RKO (cell line): ENCODE measurements around the gene DOK7.
"Not testable (repeated sequence)": the region's sequence is repeated elsewhere in the genome, so short reads cannot be mapped to it uniquely, and the experiment has no call there.

Experiments used
- DNase-seq: peaks from one replicate; pipeline ENCODE4 v3.0.0-alpha.2; 2016; ENCODE audit warnings: low spot score

Gene DOK7

DNA sequence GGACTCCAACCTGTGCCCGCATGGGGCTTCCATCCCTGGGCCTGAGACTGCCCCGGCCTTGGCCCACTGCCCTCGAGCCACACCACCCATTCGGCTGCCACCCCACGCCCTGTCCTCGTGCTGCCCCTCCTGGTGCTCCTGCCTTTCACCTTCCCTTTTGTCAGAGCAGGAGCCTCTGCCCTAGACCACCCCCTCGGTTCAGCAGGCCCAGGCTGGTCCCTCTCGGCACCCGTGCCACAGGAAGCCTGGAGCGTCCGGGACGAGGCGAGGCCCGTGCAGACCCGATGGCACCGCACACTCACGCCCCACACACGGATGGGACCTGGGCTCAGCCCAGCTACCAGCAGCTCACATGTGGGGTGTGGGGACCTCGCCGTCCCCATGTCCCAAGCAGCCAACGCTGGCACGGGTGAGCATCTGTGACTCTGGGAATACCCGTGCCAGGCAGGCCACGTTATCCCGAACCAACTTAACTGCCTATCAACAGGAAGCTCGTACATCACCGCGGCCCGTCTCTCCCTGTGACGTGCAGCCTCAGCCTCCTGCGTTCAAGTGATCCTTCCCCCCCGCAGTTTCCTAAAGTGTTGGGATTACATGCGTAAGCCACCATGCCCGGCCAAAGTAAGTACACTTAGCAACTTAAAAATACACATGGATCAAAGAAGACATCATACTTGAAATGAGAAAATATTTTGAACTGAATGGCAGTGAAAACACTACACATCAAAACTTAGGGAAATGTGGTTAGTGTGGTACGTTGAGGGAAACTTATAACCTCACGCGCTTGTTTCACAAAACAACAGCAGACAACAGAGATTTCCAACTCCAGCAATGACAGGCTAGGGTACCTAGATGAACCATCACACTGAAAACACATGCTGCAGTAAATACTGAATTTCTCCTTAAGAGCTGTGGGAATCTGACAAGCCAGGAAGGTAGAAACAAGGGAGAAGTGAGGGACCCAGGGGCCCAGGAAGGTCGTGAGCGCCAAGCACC lies 40.1 kb downstream of the DOK7 start:
- no peak for DNase-seq

DNA sequence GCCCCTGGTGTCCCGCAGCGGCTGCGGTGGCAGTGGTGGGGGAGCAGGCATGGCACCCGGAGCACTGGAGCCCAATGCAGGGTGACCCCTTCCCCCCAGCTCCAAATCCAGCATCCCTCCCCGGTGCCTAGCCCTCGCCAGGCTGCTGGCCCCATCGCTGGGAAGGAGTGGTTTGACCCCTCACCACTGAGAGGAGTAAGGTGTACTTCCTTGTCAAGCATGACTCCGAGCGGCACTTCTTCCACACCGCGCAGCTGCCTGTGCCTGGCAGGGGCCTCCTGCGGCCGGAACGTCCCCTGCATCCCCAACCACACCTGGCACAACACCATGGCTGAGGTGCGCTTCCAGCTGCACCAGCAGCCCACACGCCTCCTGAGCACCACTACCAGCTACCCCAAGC lies 42.1 kb downstream of the DOK7 start:
- no peak for DNase-seq

DNA sequence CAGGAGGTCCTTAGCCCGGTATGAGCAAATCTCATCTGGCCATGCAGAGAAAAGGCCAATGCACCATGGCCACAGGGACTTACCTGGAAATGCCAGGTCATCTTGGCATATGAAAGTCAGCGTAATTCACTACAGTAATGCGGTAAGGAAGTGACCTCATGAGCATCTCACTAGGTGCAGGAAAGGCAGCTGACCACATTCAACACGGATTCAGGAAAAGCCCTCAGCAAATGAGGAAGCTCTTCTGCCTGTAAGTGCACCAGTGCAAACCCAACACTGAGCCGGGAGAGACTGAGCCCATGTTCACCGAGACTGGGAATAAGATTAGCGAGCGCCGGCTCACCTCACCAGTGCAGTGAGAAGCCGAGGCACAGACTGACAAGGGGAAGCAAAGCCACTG lies 45.4 kb downstream of the DOK7 start:
- no peak for DNase-seq

DNA sequence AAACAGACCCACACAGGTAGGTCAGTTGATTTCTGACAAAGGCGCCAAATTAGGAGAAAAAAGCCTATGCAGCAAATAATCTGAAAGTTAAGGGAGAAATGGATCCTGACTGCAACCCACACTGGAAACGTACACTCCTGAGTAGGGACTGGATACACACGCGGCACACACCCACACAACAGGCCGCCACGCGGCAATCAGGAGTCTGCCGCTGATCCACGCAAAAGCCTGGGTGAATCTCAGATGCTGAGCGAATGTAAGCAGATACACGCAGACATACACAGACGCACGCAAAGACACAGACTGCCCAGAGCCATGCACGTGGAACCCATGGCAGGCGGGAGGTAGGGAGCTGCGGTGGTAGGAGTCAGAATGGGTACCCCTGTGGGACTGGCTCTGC lies 47.4 kb downstream of the DOK7 start:
- no peak for DNase-seq

DNA sequence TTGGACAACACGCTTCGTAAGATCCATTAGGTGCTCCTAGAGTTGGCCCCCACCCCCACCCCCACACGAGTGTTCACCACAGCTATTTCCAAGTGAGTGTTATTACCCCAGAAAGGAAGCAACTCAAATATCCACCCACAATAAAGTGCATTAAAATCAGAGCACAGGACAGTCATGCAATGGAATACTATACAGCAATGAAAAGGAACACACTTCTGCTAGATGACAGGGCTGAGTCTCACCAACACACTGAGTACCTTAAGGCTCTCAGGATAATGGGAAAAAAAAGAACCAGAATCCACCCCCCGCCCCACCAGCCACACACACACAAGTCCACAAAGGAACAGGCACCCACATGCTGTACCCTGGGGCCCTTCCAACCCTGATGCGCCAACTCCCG lies 48.1 kb downstream of the DOK7 start:
- no peak for DNase-seq

DNA sequence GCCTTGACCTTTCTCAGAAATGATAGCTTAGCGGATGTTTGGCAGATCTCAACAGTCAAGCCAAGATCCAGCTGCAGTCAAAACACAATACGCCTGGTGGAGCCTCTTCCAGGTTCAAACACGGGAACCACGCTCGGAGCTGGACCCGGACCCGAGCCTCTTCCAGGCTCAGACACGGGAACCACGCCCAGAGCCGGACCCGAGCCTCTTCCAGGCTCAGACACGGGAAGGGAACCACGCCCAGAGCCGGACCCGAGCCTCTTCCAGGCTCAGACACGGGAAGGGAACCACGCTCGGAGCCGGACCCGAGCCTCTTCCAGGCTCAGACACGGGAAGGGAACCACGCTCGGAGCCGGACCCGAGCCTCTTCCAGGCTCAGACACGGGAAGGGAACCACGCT lies 48.5 kb downstream of the DOK7 start:
- not testable (repeated sequence) for DNase-seq

DNA sequence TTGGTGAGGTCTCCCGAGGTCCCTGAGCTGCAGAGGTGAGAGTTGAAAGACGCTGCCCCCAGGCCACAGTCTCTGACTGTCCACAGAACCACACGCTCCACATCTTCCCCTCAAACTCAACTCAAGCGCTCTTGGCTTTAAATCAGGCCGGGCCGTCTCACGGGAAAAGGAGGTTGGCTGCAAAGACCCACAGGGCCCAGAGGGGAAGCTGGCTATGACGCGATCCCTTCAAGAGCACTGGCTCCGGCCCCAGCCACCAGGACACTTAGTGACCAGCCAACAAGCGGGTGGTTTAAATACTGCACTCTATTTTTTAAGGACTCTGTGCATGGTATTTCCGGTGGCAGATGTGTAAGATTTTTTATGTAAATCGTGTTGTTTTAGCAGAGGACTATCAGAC lies 49.2 kb downstream of the DOK7 start:
- no peak for DNase-seq

DNA sequence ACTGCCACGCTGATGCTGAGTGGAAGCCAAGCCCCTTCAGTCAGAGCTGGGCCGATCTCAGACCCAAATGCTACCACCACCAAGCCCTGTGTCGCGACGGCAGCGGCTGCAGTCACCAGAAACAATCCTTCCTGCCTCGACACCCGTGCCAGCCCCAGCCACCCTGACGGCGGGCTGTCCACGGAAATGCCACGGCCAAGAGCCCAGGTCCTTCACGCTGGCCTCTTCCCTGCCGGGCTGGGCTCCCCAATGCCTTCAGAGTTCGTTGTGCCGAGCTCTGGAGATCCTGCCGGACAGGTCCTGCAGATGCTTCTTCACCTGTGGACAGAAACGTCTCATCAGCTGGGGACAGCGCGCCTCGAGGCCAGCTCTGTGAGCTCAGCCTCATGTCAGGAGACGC lies 49.6 kb downstream of the DOK7 start:
- DNase-seq = no peak

DNA sequence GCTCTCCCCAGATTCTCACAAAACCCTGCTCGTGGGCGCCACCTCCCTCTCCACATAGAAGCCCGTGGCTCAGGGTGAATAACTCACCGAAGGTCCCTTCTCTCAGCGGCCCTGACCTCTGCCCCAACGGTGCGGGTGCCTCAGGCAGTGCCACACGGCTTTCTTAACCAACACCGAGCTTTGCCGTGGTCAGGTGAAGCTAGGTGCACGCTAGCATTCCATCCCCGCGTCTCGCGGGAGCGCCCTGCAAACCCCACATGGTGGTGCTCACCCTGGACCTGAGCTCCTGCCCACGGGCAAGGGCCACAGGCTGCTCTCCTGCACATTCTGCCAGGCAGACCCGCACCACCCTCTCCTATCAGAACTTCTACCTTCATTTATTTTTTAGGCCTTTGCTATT lies 50.7 kb downstream of the DOK7 start:
- no peak for DNase-seq

DNA sequence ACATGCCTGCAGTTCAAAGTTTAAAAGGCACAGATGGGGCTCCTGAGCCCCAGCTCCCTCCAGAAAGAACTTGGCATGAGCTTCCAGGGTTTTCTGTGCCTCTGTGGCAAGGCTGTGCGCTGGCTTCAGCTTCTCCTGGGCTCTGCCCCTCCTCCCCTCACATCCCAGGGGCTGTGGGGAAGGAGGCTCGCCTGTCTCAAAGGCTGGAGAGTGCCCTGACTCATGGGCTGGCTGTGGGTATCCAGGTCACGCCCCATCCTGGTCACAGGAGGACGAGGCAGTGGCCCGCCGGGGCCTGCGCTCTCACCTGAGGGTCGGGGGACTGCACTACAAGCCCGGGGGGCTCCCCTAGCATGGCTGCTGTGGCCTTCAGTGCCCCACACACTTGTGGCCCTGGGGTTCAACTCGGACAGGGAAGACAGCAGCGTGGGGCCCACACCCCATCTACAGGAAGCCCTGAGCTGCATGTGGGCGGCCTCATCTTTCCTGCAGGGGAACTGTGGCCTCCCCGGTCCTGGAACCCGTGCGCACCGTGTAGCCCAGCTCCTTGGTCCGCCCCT lies 51.2 kb downstream of the DOK7 start:
- no peak for DNase-seq

DNA sequence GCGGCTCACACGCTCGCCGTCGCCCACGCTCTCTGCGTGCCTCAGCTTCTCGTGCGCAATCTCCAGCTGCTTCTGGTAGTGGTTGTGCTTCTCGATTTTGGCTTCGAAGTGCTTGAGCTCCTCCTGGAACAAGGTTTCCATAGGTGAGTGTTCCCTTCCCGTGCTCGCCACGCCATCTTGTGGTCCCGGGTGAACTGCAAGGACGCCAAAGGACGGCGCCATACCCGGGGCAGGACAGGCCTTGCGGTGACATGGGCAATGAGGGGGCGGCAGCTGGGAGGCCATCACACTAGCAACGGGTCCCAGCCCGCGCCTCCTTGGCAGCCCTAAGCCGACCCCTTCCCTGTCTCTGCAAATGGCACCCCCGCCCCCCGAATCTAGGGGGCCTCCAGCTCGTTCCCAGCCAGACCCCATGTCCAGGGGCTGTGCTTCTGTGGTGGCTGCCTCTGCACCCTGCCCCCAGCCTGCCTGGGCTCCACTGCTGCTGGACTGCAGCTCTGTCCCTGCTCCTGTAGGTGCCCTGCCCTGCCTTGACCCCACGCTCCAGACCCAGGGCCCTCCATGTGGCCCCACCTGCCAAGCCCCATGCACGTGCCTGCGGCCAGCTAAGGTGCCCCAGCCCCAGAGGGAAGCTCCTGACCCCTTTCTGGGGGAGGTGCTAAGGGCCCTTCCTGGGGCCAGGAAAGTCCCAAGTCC lies 51.8 kb downstream of the DOK7 start:
- no peak for DNase-seq

DNA sequence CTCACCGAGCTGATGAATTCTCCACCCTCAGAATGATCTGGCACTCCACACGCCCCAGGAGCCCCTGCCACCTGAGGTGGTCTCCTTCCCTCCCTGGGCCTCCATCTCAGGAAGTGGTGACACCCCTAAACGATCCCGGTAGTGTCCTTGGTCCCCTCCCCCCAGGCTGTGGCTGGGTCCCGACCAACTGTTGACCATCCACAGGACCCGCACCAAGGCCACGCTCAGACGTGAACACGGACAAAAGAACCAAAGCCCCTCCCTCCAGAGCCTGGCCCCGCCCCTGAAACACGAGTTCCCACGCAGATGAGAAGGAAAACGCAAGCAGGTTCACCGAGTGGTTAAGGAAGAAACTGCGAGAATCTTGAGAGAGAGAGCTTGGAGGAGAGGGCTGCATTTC lies 52.5 kb downstream of the DOK7 start:
- DNase-seq = no peak

DNA sequence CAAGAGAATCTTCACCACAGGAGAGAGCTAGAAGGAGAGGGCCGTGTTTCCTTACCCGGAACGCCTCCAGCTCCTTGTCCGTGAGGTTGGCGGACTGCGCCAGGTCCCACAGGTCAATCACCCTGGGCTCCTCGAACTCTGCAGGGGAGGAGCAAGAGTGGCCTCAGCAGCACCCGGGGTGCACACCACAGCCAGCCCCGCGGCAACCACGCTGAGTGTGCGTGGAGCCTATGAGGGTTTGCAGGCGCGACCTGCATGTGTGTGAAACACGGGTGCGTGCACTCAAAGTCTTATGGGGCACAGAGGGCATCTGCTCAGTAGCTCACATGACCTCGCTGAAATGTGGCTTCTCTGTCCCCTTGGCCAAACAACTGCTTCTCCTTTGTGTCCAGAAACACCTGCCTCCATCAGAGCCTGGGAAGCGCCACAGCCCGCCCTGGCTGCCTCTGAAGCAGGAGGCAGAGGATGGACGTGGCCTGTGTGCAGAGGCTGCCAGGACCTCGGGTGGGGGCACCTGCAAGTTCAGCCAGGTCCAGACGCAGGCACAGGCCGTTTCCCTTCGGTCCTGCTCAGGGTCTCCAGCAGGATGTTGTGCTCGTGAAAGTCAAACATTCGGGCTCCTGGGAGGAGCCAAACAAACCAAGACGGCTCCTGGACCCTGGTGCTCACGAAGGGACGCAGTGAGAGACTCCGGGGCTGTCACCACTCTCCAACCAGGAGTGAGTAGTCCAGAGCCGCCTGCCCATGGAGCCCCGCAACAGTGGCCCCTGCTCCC lies 53.1 kb downstream of the DOK7 start:
- DNase-seq = no peak

DNA sequence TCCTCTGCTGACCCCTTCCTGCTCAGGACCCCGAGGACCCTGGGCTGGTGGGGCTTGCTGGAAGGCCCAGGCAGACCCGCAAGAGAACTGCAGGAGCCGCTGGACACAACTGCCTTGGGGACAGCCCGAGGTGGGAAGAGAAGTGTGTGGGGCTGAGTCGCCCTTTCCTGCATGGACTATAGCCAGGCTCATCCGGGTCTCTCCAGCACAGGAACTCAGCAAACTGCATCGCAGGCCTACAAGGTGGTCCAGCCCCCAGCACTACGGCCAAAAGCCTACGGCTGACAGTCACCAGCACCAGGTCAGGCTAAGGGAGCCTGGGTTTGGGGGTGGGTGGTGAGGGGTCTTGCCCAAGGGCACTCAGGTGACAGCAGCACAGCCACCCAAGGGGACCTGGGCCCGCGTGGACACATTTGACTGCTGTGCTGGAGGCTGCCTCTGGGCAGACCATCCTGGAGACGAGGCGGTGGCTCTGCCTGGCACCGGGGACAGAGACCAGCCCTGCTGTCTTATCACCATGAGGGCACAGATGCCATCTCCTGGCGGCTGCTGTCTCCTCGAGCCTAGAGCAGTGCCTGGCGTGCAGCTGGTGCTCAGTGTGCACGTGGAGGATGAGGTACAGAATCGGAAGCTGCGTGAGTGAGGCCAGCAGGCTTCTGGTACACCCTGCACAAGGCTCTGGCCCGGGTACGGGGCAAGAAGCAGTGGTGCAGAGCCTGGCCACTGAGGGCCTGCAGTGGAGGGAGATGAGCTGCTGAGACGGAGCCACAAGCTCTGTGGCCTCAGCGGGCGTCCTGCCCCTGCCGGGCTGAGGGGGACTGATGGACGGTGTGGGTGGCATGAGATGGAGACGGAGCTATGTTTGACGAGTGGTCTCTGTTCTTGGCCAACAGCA lies 54.0 kb downstream of the DOK7 start:
- no peak for DNase-seq

DNA sequence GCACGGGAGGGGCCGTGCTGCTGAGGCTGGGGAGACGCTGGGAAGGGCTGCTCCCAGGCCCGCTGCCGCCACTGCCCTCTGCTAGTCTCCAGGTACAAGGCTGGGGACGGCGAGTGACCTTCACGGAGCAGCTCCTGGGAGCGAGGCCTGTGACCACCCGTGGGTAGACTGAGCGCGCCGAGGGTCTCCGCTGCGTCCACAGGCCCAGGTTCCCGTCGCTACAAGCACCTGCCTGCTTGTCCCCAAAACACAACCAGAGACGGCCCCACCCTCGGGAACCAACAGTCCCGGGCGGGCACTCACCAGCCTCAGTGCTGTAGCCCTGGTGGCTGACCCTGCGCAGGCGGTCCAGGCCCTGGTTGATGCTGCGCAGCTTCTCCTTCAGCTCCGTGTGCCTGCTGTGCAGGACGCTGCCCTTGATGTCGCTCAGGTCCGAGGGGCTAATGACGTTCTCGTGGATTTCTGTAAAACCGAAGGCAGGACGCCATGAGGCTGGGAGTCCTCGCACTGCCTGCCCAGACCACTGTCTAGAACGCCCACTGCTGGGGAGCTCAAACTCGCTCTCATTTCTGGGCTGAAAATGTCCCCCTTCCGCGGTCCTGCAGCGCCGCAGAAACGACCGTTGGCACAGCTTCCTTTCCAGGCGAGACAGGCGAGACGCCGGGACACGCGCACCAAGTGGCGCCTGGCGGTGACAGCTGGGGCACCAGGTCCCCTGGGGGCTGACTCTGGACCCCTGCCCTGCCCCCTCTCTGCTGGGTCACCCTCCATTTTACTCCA lies 54.8 kb downstream of the DOK7 start:
- DNase-seq = no peak

DNA sequence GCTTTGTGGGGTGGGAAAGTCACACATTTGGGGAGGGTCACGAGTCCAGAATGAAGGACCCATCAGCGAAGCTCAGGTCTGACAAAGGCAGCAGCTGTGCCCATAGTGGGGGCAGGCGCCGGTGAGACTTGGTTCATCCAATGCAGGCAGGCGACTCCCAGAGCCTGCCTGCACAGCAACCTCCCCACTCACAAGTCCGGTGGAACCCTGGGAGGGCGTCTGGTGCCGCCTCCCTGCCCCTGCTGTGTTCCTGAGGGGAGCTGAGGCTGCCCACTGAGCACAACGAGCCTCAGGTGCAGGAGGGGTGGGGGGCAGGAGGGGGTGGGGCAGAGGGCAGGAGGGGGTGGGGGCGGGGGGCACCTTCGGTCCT lies 55.4 kb downstream of the DOK7 start:
- DNase-seq = no peak

DNA sequence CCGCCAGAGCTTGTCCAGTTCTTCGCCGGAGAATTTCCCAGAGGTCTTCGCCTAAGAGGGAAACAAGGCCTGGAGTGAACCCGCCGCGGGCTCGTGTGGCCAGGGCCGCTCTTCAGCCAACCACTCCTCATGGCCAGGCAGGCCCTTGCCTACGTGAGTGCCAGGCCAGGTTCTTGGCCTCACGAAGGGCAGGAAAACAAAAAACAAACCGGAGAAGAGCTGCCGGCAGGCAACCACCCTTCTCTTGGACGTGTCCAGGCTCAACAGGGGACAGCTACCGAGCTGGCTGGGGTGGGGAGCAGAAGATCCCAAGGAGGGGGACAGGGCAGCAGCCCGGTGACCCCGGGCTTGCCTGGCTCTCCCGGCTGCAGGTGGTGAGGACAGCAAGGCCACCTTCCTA lies 55.8 kb downstream of the DOK7 start:
- DNase-seq = no peak

DNA sequence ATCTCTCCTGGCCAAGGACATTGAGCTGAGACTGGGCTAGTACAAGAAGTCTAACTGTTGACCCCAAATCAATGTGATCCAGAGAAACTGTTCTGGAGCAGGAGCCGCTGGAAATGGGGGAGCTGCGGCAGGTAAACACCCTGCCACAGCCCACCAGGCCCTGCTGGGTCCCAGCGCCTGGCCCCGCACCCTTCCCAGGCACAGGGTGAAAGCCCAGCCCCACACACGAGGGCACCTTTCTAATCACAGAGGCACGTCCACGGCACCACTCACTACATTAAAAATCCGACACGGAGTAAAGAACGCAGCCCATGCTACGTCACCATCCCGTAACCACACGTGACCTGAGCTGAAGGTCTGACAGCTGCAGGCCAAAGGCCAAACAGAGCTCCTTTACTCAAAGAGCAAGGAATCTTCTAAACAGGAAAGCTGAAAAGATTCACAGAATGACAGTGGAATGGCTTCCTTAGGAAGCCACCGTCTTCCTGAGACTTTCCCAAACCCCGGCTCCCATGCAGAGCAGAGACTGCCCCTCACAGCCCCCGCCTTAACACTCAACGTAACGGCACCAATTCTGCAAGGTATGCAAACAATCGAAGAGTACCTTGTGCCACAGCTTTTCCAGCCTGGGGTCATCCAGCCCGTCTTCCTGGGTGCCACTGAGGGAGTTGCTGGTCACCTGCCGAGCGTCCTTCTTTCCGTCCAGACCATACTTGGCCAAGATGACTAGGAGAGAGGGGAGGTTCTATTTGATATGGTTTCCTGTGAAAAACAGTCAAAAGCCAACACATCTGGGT lies 56.6 kb downstream of the DOK7 start:
- no peak for DNase-seq

DNA sequence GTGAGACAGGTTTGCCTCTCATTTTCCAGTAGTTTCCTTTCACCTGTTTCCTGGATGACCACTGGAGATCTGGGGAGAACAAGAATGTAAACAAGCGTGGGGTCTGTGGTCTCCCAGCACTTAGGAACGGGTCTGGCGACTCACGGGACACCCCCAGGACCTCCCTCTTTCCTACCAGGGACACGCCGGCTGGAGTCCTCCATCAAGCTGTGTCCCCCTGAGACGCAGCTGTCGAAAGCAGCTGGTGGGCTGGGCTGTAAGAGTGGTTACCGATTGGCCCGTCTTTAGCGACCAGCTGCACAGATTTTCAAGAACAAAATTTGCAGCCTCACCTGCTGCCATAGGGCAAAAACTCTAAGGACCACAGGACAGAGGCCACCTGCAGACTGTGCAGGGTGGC lies 57.2 kb downstream of the DOK7 start:
- DNase-seq = no peak
